Progenitor cell of endocrine pancreas (in vitro differentiated cells): ENCODE data around the gene PTEN. TPM values are rescaled to one million over a fixed set of nuclear protein-coding genes. Genes with fewer than 3 reads are reported as not detected.
A peak's percentile ranks its signal among the peaks of the same experiment; 100 is the strongest.
"Not testable (repeated sequence)": the region's sequence is repeated elsewhere in the genome, so short reads cannot be mapped to it uniquely, and the experiment has no call there.

Experiments used
- DNase-seq: peaks from one replicate; pipeline ENCODE4 v3.0.0; 2021; ENCODE audit warnings: low spot score; ENCODE audit not compliant: unreplicated experiment
- H3K27ac Mint-ChIP-seq: 2 replicates; pipeline ENCODE4 v1.8.0; 2021; ENCODE audit warnings: mild to moderate bottlenecking, moderate library complexity, mixed read lengths
- H3K27me3 Mint-ChIP-seq: 2 replicates; pipeline ENCODE4 v1.8.0; 2021; ENCODE audit warnings: mixed read lengths
- H3K36me3 Mint-ChIP-seq: 2 replicates; pipeline ENCODE4 v1.8.0; 2022; ENCODE audit warnings: mixed read lengths; ENCODE audit not compliant: insufficient read depth
- H3K4me1 Mint-ChIP-seq: 2 replicates; pipeline ENCODE4 v1.8.0; 2021; ENCODE audit warnings: low read depth, mixed read lengths
- H3K4me3 Mint-ChIP-seq: 2 replicates; pipeline ENCODE4 v1.8.0; 2021; ENCODE audit warnings: low read depth, mild to moderate bottlenecking, moderate library complexity, mixed read lengths
- H3K9me3 Mint-ChIP-seq: 2 replicates; pipeline ENCODE4 v1.8.0; 2021; ENCODE audit warnings: low read depth, mixed read lengths
- CTCF ChIP-seq: fragments of 200-600 bp; sonication (generic); IDR thresholded peaks from one replicate; pipeline ENCODE4 v1.5.0; 2021; ENCODE audit warnings: antibody characterized with exemption, mild to moderate bottlenecking; ENCODE audit not compliant: unreplicated experiment
- total RNA-seq: library from RNA; stranded (reverse); gene quantifications from 2 replicates; pipeline ENCODE4 v1.2.1, GENCODE V29; 2021

Gene PTEN
- total RNA-seq, 1 donor from 2014 or later: 66.7 TPM

- Mint-ChIP-seq H3K4me1 (peaks cover 32% of the 10 kb centered on the region), H3K27me3 (no peaks in the 10 kb centered on the region), H3K27ac (peak overlapping the region; percentile 70)
These were observed 3.1 kb downstream of the PTEN start for GRCh38 chr10:87866412-87866974.

GRCh38 chr10:87867453-87867852 is 4.0 kb downstream of the PTEN start:
- Mint-ChIP-seq H3K4me1 (peaks cover 31% of the 10 kb centered on the region), H3K4me3 (peak overlapping the region; percentile 96), H3K27me3 (no peaks in the 10 kb centered on the region), H3K27ac (no peak overlapping the region), H3K36me3 (peaks cover 4% of the 10 kb centered on the region), H3K9me3 (no peaks in the 10 kb centered on the region)
- DNase-seq: no peak
- no peak for TF ChIP-seq CTCF

More at GRCh38 chr10:87866412-87866974, 3.1 kb downstream of the PTEN start:
- TF ChIP-seq CTCF: no peak
- Mint-ChIP-seq H3K9me3 (no peaks in the 10 kb centered on the region), H3K36me3 (peaks cover 4% of the 10 kb centered on the region), H3K4me3 (peak overlapping the region; percentile 96)
- no peak for DNase-seq

GRCh38 chr10:87868277-87868676 is 4.9 kb downstream of the PTEN start:
- H3K27me3 Mint-ChIP-seq: no peaks in the 10 kb centered on the region
- no peak for DNase-seq
- H3K27ac Mint-ChIP-seq: peak overlapping the region; percentile 45
- H3K9me3 Mint-ChIP-seq: no peaks in the 10 kb centered on the region
- peaks cover 4% of the 10 kb centered on the region for H3K36me3 Mint-ChIP-seq
- H3K4me1 Mint-ChIP-seq: peaks cover 31% of the 10 kb centered on the region
- TF ChIP-seq CTCF: no peak
- H3K4me3 Mint-ChIP-seq: peak overlapping the region; percentile 61

GRCh38 chr10:87869139-87869538 is 5.7 kb downstream of the PTEN start:
- not testable (repeated sequence) for DNase-seq, H3K9me3 Mint-ChIP-seq, H3K4me3 Mint-ChIP-seq, H3K27ac Mint-ChIP-seq, H3K27me3 Mint-ChIP-seq, H3K36me3 Mint-ChIP-seq
- H3K4me1 Mint-ChIP-seq: peaks cover 32% of the 10 kb centered on the region

GRCh38 chr10:87869773-87870551 is 6.5 kb downstream of the PTEN start:
- no peak overlapping the region for H3K4me3 Mint-ChIP-seq

More at GRCh38 chr10:87869773-87870551, 6.5 kb downstream of the PTEN start:
- DNase-seq: no peak
- Mint-ChIP-seq H3K27me3 (no peaks in the 10 kb centered on the region), H3K36me3 (peaks cover 4% of the 10 kb centered on the region), H3K4me1 (peaks cover 32% of the 10 kb centered on the region), H3K27ac (no peak overlapping the region), H3K9me3 (no peaks in the 10 kb centered on the region)
- no peak for TF ChIP-seq CTCF
